ENCODE results near the gene DNASE1L2. TPM values are rescaled to one million over a fixed set of nuclear protein-coding genes. Genes with fewer than 3 reads are reported as not detected.
A peak's percentile ranks its signal among the peaks of the same experiment; 100 is the strongest.
"Not testable (repeated sequence)": the region's sequence is repeated elsewhere in the genome, so short reads cannot be mapped to it uniquely, and the experiment has no call there.

DNASE1L2 gene
- total RNA-seq, 1 experiment from 2014 or later = 2.0 TPM

GRCh38 chr16:2243781-2244180 is 7.5 kb downstream of the DNASE1L2 start:
- Histone ChIP-seq H3K36me3 (peaks cover 77% of the 10 kb centered on the region), H3K27me3 (no peaks in the 10 kb centered on the region), H3K4me3 (no peak overlapping the region), H3K9me3 (no peaks in the 10 kb centered on the region)
- DNase-seq = no peak

- Histone ChIP-seq H3K4me3 (no peak overlapping the region), H3K36me3 (peaks cover 81% of the 10 kb centered on the region), H3K27me3 (no peaks in the 10 kb centered on the region), H3K9me3 (no peaks in the 10 kb centered on the region)
- no peak for DNase-seq
Observed at GRCh38 chr16:2244301-2244700, 8.1 kb downstream of the DNASE1L2 start.

- no peaks in the 10 kb centered on the region for H3K27me3 ChIP-seq
- no peaks in the 10 kb centered on the region for H3K9me3 ChIP-seq
- peaks cover 77% of the 10 kb centered on the region for H3K36me3 ChIP-seq
- no peak for DNase-seq
- H3K4me3 ChIP-seq = no peak overlapping the region
Observed at GRCh38 chr16:2244926-2245795, 8.9 kb downstream of the DNASE1L2 start.

GRCh38 chr16:2246301-2246885 is 10.1 kb downstream of the DNASE1L2 start:
- H3K9me3 ChIP-seq = no peaks in the 10 kb centered on the region
- peaks cover 72% of the 10 kb centered on the region for H3K36me3 ChIP-seq
- H3K27me3 ChIP-seq = no peaks in the 10 kb centered on the region
- DNase-seq = no peak
- H3K4me3 ChIP-seq = no peak overlapping the region

GRCh38 chr16:2250652-2251295 is 14.5 kb downstream of the DNASE1L2 start:
- DNase-seq = peak; percentile 44
- Histone ChIP-seq H3K4me3 (peak overlapping the region; percentile 73), H3K9me3 (no peaks in the 10 kb centered on the region), H3K36me3 (peaks cover 71% of the 10 kb centered on the region), H3K27me3 (no peaks in the 10 kb centered on the region)

- Histone ChIP-seq H3K27me3 (no peaks in the 10 kb centered on the region), H3K36me3 (peaks cover 71% of the 10 kb centered on the region), H3K9me3 (no peaks in the 10 kb centered on the region), H3K4me3 (peak within 1 kb of the TSS; percentile 73)
- peak; percentile 99 for DNase-seq
Observed at GRCh38 chr16:2251296-2252111, 15.3 kb downstream of the DNASE1L2 start, which contains the start of gene ECI1. ECI1 (minus strand) TSS chr16:2251587; CDS start chr16:2251566, 21 bp downstream.

- Histone ChIP-seq H3K27me3 (no peaks in the 10 kb centered on the region), H3K4me3 (no peak overlapping the region), H3K36me3 (peaks cover 71% of the 10 kb centered on the region), H3K9me3 (no peaks in the 10 kb centered on the region)
- DNase-seq = no peak
Observed at GRCh38 chr16:2252806-2253148, 16.5 kb downstream of the DNASE1L2 start.

- peaks cover 71% of the 10 kb centered on the region for H3K36me3 ChIP-seq
- H3K9me3 ChIP-seq = no peaks in the 10 kb centered on the region
- no peak overlapping the region for H3K4me3 ChIP-seq
- no peaks in the 10 kb centered on the region for H3K27me3 ChIP-seq
- DNase-seq = no peak
Observed at GRCh38 chr16:2253293-2253692, 17.0 kb downstream of the DNASE1L2 start.

- Histone ChIP-seq H3K36me3 (peaks cover 93% of the 10 kb centered on the region), H3K4me3 (no peak overlapping the region), H3K27me3 (no peaks in the 10 kb centered on the region), H3K9me3 (no peaks in the 10 kb centered on the region)
- DNase-seq = no peak
Observed at GRCh38 chr16:2256531-2257140, 20.4 kb downstream of the DNASE1L2 start.

- no peak for DNase-seq
- Histone ChIP-seq H3K9me3 (no peaks in the 10 kb centered on the region), H3K36me3 (peaks cover 96% of the 10 kb centered on the region), H3K27me3 (no peaks in the 10 kb centered on the region), H3K4me3 (no peak overlapping the region)
Observed at GRCh38 chr16:2257726-2258125, 21.5 kb downstream of the DNASE1L2 start.

- not testable (repeated sequence) for H3K27me3 ChIP-seq, H3K4me3 ChIP-seq, H3K9me3 ChIP-seq, DNase-seq
- H3K36me3 ChIP-seq = peaks cover 99% of the 10 kb centered on the region
Observed at GRCh38 chr16:2258530-2258929, 22.3 kb downstream of the DNASE1L2 start.

- H3K36me3 ChIP-seq = peaks cover 99% of the 10 kb centered on the region
- DNase-seq = no peak
- no peaks in the 10 kb centered on the region for H3K27me3 ChIP-seq
Observed at GRCh38 chr16:2260250-2260649, 24.0 kb downstream of the DNASE1L2 start.

GRCh38 chr16:2263026-2263425 is 26.8 kb downstream of the DNASE1L2 start:
- not testable (repeated sequence) for DNase-seq, H3K27me3 ChIP-seq, H3K9me3 ChIP-seq, H3K4me3 ChIP-seq
- H3K36me3 ChIP-seq = peaks cover 91% of the 10 kb centered on the region

More at GRCh38 chr16:2260250-2260649, 24.0 kb downstream of the DNASE1L2 start:
- no peak overlapping the region for H3K4me3 ChIP-seq
- H3K9me3 ChIP-seq = no peaks in the 10 kb centered on the region

- peaks cover 53% of the 10 kb centered on the region for H3K36me3 ChIP-seq
- H3K27me3 ChIP-seq, H3K9me3 ChIP-seq: not testable (repeated sequence)
- peak; percentile 34 for DNase-seq
- H3K4me3 ChIP-seq = peak overlapping the region; percentile 75
Observed at GRCh38 chr16:2266887-2267286, 30.6 kb downstream of the DNASE1L2 start.

GRCh38 chr16:2267505-2267912 is 31.3 kb downstream of the DNASE1L2 start:
- not testable (repeated sequence) for DNase-seq, H3K27me3 ChIP-seq, H3K9me3 ChIP-seq
- Histone ChIP-seq H3K4me3 (peak overlapping the region; percentile 75), H3K36me3 (peaks cover 47% of the 10 kb centered on the region)

- Histone ChIP-seq H3K36me3 (peaks cover 41% of the 10 kb centered on the region), H3K4me3 (peak within 1 kb of the TSS; percentile 75), H3K9me3 (no peaks in the 10 kb centered on the region), H3K27me3 (no peaks in the 10 kb centered on the region)
- DNase-seq = peak; percentile 95
Observed at GRCh38 chr16:2267913-2268666, 31.8 kb downstream of the DNASE1L2 start, which contains the start of gene RNPS1. RNPS1 (minus strand) TSS chr16:2268126; CDS start chr16:2264643, 3,483 bp downstream.

Data from MG63 (cell line).